HepG2 (cell line): ENCODE data around the gene TMEFF1. TPM values are rescaled to one million over a fixed set of nuclear protein-coding genes. Genes with fewer than 3 reads are reported as not detected.
A peak's percentile ranks its signal among the peaks of the same experiment; 100 is the strongest.

Experiments
- CEBPG ChIP-seq: IDR thresholded peaks from 2 replicates; pipeline ENCODE4 v1.6.1; 2016
- CREB1 ChIP-seq, 2 experiments: fragments of 450-650 bp in 1 of 2; IDR thresholded peaks; 2 replicates each; pipeline ENCODE4 v1.6.1; 2016 to 2017; ENCODE audit warnings: control low read depth in 1 of 2, mild to moderate bottlenecking in 1 of 2, missing compliant biosample characterization in 1 of 2, missing genetic modification characterization in 1 of 2
- ETV5 ChIP-seq: IDR thresholded peaks from 2 replicates; pipeline ENCODE4 v1.6.1; 2018; ENCODE audit warnings: missing biosample characterization, missing genetic modification reagents, inconsistent platforms, borderline replicate concordance
- KAT2B ChIP-seq: fragments of 150-350 bp; IDR thresholded peaks from 2 replicates; pipeline ENCODE4 v1.6.1; 2014; ENCODE audit warnings: low read depth, low read length, borderline replicate concordance
- KDM6A ChIP-seq: IDR thresholded peaks from 2 replicates; pipeline ENCODE4 v1.6.1; 2016; ENCODE audit warnings: low read depth
- KLF13 ChIP-seq: sonication (generic); formaldehyde crosslinking; IDR thresholded peaks from 2 replicates; pipeline ENCODE4 v1.4.0; 2020; ENCODE audit warnings: mild to moderate bottlenecking, missing genetic modification reagents
- MLLT10 ChIP-seq: sonication (generic); formaldehyde crosslinking; IDR thresholded peaks from 2 replicates; pipeline ENCODE4 v1.4.0; 2020; ENCODE audit warnings: missing genetic modification reagents
- NR2F6 ChIP-seq, 2 experiments: IDR thresholded peaks; 2 replicates each; pipeline ENCODE4 v1.6.1; 2016; ENCODE audit warnings: antibody characterized with exemption in 1 of 2, mild to moderate bottlenecking in 1 of 2
- RCOR2 ChIP-seq: IDR thresholded peaks from 2 replicates; pipeline ENCODE4 v1.6.1; 2016; ENCODE audit warnings: missing biosample characterization, missing genetic modification reagents
- TARDBP ChIP-seq: sonication (generic); formaldehyde crosslinking; IDR thresholded peaks from 2 replicates; pipeline ENCODE4 v1.8.0; 2022; ENCODE audit warnings: mild to moderate bottlenecking, missing genetic modification reagents
- U2AF2 ChIP-seq: fragments of 200-400 bp; formaldehyde crosslinking; IDR thresholded peaks from 2 replicates; pipeline ENCODE4 v1.6.1; 2017; ENCODE audit warnings: low read depth, mild to moderate bottlenecking, low read length
- ZIK1 ChIP-seq: sonication (generic); formaldehyde crosslinking; IDR thresholded peaks from 2 replicates; pipeline ENCODE4 v1.5.0; 2020; ENCODE audit warnings: mild to moderate bottlenecking, low read depth, missing genetic modification reagents, borderline replicate concordance
- ZNF205 ChIP-seq: IDR thresholded peaks from 2 replicates; pipeline ENCODE4 v1.6.1; 2018; ENCODE audit warnings: missing biosample characterization, missing genetic modification reagents
- ZNF549 ChIP-seq: sonication (generic); formaldehyde crosslinking; IDR thresholded peaks from 2 replicates; pipeline ENCODE4 v1.5.0; 2020; ENCODE audit warnings: missing genetic modification reagents
- ZNF674 ChIP-seq: sonication (generic); formaldehyde crosslinking; IDR thresholded peaks from 2 replicates; pipeline ENCODE4 v1.5.0; 2020; ENCODE audit warnings: low read depth, mild to moderate bottlenecking, missing genetic modification reagents
- ZNF772 ChIP-seq: sonication (generic); formaldehyde crosslinking; IDR thresholded peaks from 2 replicates; pipeline ENCODE4 v1.5.0; 2020; ENCODE audit warnings: mild to moderate bottlenecking, missing genetic modification reagents
- ZSCAN31 ChIP-seq: sonication (generic); formaldehyde crosslinking; IDR thresholded peaks from 2 replicates; pipeline ENCODE4 v1.5.0; 2020; ENCODE audit warnings: low read depth, mild to moderate bottlenecking, missing genetic modification reagents
- polyA plus RNA-seq, 8 experiments: library from polyadenylated mRNA; depleted of rRNA in 3 of 8; stranded (reverse) in 7 of 8; unstranded in 1 of 8; fragments of >200 nt; fragmentation: Illumina TruSeq in 4 of 8; extraction: Trizol in 4 of 8; gene quantifications; 2 replicates each; pipeline versions ENCODE4 v1.2.1 to v1.2.3, GENCODE V29; 2011 to 2016; ENCODE audit warnings: low read depth in 4 of 8, missing spikeins in 1 of 8, mixed read lengths in 1 of 8; ENCODE audit not compliant: insufficient read depth in 1 of 8
- total RNA-seq, 5 experiments: library from RNA; depleted of rRNA; stranded (reverse); fragments of >200 nt; fragmentation: Illumina TruSeq; extraction: Trizol; gene quantifications; 2 replicates each; pipeline ENCODE4 v1.2.3, GENCODE V29; 2016; ENCODE audit warnings: low read depth in 1 of 5
- TF ChIP-seq, protein P1 (sequence below): sonication (generic); formaldehyde crosslinking; IDR thresholded peaks from 2 replicates; pipeline ENCODE4 v1.4.0; 2020; ENCODE audit warnings: missing genetic modification reagents
- TF ChIP-seq, protein P2 (sequence below): sonication (generic); formaldehyde crosslinking; IDR thresholded peaks from 2 replicates; pipeline ENCODE4 v1.4.0; 2020; ENCODE audit warnings: mild to moderate bottlenecking, missing genetic modification reagents
- TF ChIP-seq, protein P3 (sequence below): sonication (generic); formaldehyde crosslinking; IDR thresholded peaks from 2 replicates; pipeline ENCODE4 v1.8.0; 2022; ENCODE audit warnings: mild to moderate bottlenecking, missing genetic modification reagents, borderline replicate concordance
- TF ChIP-seq, protein P4 (sequence below): IDR thresholded peaks from 2 replicates; pipeline ENCODE4 v1.6.1; 2012; ENCODE audit warnings: low read length, improper control_type of control experiment
- TF ChIP-seq, protein P5 (sequence below): sonication (generic); formaldehyde crosslinking; conservative IDR thresholded peaks from 2 replicates; pipeline ENCODE4 v1.8.0; 2022; ENCODE audit warnings: mild to moderate bottlenecking, moderate library complexity, missing genetic modification reagents

Gene TMEFF1
- total and polyA plus RNA-seq, 2 of the 13 experiments (the other 11 are each of a cell fraction or from before 2014, with no cell fraction given) = 0.87 to 1.9 TPM

DNA sequence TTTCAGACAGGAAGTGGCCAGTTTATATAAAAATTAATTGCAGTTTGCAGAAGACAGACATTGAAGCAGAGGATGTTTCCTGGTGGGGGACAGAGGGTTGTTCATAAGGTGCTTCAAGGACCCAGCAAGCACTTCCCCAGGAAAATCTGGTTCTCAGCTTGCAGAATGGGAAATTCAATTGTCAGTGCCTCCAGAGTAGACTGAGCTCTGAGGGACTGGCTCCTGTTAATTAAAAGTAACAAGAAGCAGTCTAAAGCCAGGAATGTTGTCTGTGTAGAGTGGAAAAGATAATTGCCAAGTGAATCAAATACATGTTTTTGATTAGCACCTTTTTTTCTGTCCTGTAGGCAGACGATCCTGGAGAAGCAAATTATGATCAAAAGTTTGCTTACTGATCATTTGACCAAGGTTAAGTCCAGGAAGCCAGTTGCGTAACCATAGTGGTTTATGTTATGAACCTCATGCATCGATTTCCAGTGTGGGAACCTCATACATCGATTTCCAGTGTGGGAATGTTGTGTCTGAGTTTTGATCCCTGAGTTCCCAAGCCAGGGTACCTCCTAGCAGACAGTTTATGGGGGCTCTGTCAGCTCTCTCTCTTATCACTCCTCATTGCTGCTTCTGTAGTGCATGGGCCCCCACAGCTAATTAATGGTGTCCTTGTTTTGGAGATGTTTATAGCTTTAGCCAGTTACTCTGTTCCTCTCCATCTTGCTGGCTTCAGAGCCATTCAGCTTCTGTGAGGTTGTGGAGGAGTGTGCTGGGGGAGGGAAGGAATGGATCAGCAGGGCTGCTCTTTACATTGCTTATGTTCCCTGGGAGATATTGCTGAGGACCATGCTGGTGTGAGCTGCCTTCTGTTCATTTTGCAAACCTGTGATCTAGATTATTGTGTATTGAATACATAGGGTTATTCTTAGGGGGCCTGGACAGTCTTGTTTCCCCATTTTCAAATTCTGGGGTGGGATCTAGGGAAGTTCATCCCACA lies 28.9 kb upstream of the TMEFF1 start (continued):
- TF ChIP-seq, protein P1, sequence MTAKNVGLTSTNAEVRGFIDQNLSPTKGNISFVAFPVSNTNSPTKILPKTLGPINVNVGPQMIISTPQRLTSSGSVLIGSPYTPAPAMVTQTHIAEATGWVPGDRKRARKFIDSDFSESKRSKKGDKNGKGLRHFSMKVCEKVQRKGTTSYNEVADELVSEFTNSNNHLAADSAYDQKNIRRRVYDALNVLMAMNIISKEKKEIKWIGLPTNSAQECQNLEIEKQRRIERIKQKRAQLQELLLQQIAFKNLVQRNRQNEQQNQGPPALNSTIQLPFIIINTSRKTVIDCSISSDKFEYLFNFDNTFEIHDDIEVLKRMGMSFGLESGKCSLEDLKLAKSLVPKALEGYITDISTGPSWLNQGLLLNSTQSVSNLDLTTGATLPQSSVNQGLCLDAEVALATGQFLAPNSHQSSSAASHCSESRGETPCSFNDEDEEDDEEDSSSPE = no peak
- TF ChIP-seq RCOR2 (CRISPR knock-in tag) (no peak), TARDBP (CRISPR knock-in tag) (peak; percentile 54; the same call in 1 of the 2 replicates), ZNF205 (CRISPR knock-in tag) (no peak), CREB1 (IDR thresholded peaks at IDR 0.05) (no peak), CREB1 (CRISPR knock-in tag; IDR thresholded peaks at IDR 0.05) (no peak), MLLT10 (no peak), KDM6A (CRISPR knock-in tag) (no peak), ETV5 (CRISPR knock-in tag) (peak; percentile 56; the same call in 1 of the 2 replicates), CEBPG (CRISPR knock-in tag) (peak; percentile 93), KAT2B (peak; percentile 98), ZIK1 (CRISPR knock-in tag) (no peak), ZNF674 (CRISPR knock-in tag) (no peak), NR2F6 (IDR thresholded peaks at IDR 0.05) (no peak), NR2F6 (CRISPR knock-in tag; IDR thresholded peaks at IDR 0.05) (no peak), ZSCAN31 (CRISPR knock-in tag) (no peak), KLF13 (CRISPR knock-in tag) (no peak), U2AF2 (no peak), ZNF549 (CRISPR knock-in tag) (no peak), ZNF772 (CRISPR knock-in tag) (no peak)
- TF ChIP-seq, protein P2, sequence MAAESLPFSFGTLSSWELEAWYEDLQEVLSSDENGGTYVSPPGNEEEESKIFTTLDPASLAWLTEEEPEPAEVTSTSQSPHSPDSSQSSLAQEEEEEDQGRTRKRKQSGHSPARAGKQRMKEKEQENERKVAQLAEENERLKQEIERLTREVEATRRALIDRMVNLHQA (CRISPR knock-in tag) = no peak
- TF ChIP-seq, protein P3, sequence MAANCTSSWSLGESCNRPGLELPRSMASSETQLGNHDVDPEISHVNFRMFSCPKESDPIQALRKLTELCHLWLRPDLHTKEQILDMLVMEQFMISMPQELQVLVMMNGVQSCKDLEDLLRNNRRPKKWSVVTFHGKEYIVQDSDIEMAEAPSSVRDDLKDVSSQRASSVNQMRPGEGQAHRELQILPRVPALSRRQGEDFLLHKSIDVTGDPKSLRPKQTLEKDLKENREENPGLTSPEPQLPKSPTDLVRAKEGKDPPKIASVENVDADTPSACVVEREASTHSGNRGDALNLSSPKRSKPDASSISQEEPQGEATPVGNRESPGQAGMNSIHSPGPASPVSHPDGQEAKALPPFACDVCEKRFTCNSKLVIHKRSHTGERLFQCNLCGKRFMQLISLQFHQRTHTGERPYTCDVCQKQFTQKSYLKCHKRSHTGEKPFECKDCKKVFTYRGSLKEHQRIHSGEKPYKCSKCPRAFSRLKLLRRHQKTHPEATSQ (CRISPR knock-in tag) = no peak
- TF ChIP-seq, protein P4, sequence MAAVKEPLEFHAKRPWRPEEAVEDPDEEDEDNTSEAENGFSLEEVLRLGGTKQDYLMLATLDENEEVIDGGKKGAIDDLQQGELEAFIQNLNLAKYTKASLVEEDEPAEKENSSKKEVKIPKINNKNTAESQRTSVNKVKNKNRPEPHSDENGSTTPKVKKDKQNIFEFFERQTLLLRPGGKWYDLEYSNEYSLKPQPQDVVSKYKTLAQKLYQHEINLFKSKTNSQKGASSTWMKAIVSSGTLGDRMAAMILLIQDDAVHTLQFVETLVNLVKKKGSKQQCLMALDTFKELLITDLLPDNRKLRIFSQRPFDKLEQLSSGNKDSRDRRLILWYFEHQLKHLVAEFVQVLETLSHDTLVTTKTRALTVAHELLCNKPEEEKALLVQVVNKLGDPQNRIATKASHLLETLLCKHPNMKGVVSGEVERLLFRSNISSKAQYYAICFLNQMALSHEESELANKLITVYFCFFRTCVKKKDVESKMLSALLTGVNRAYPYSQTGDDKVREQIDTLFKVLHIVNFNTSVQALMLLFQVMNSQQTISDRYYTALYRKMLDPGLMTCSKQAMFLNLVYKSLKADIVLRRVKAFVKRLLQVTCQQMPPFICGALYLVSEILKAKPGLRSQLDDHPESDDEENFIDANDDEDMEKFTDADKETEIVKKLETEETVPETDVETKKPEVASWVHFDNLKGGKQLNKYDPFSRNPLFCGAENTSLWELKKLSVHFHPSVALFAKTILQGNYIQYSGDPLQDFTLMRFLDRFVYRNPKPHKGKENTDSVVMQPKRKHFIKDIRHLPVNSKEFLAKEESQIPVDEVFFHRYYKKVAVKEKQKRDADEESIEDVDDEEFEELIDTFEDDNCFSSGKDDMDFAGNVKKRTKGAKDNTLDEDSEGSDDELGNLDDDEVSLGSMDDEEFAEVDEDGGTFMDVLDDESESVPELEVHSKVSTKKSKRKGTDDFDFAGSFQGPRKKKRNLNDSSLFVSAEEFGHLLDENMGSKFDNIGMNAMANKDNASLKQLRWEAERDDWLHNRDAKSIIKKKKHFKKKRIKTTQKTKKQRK = no peak
- TF ChIP-seq, protein P5, sequence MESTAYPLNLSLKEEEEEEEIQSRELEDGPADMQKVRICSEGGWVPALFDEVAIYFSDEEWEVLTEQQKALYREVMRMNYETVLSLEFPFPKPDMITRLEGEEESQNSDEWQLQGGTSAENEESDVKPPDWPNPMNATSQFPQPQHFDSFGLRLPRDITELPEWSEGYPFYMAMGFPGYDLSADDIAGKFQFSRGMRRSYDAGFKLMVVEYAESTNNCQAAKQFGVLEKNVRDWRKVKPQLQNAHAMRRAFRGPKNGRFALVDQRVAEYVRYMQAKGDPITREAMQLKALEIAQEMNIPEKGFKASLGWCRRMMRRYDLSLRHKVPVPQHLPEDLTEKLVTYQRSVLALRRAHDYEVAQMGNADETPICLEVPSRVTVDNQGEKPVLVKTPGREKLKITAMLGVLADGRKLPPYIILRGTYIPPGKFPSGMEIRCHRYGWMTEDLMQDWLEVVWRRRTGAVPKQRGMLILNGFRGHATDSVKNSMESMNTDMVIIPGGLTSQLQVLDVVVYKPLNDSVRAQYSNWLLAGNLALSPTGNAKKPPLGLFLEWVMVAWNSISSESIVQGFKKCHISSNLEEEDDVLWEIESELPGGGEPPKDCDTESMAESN (CRISPR knock-in tag) = no peak
